Measurements from ENCODE around the gene TRAF4. TPM values are rescaled to one million over a fixed set of nuclear protein-coding genes. Genes with fewer than 3 reads are reported as not detected.

TRAF4 gene
- total and polyA plus RNA-seq, 4 donors: 10.7 to 24.6 (median 19.1) TPM

DNA sequence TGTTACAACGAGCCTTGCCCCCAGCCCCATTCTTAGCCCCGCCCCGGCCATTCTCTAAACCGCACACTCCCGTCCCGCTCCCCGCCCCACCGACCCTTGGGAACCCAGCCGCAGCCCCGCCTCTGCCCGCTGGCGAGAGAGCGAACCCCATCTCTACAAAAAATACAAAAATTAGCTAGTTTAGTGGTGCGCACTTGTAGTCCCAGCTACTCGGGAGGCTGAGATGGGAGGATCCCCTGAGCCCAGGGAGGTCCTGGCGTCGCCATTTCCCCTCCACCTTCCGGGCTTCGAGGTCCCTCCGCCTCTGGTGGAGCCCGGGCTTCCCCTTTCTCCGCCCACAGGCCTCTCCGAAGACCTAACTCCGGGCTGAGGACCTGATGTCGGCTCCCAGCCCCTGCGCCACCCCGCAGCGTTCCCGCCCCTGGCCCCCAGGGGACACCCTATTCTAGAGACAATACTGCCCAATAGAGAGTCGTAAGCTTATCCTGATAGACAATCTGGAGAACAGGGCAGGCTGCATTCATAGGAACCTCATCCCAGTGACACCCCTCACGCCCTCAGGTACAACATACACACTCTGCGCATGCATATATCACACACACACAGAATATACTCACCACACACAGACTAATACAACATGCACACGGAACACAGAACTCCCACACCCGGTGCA is 31.6 kb upstream of the TRAF4 start:
- no peaks in the 10 kb centered on the region for H3K4me1 ChIP-seq (ENCODE audit: control insufficient read depth in 1 of 2, insufficient read depth in 2 of 2, low read length in 2 of 2)
- no peaks in the 10 kb centered on the region for H3K27me3 ChIP-seq (ENCODE audit: control insufficient read depth in 1 of 2, insufficient read depth in 2 of 2, low read length in 1 of 2)
- DNase-seq: peak; percentile 78 to 84
- peaks cover 0 to 2% of the 10 kb centered on the region in 2 donors for H3K36me3 ChIP-seq (ENCODE audit: control insufficient read depth in 1 of 2, insufficient read depth in 2 of 2, low read length in 1 of 2)
- peak; percentile 10 for ATAC-seq (ENCODE audit: low FRiP score)
- H3K4me3 ChIP-seq (ENCODE audit: low read length in 2 of 2): no peak overlapping the region
- H3K27ac ChIP-seq (ENCODE audit: low read depth in 1 of 2, low read length in 2 of 2): no peak overlapping the region
- intact Hi-C loops (cut with DNase I): loop anchor here in 1 of 2 donors (5.0 kb wide), 1 partner anchor 50 kb away; the partner anchor contains the start of genes SDF2 and SUPT6H
- WGBS, 2 donors: 45 to 47% methylated on average over 34 of the region's 34 CpGs
- no peaks in the 10 kb centered on the region for H3K9me3 ChIP-seq (ENCODE audit: control insufficient read depth, low read length)

DNA sequence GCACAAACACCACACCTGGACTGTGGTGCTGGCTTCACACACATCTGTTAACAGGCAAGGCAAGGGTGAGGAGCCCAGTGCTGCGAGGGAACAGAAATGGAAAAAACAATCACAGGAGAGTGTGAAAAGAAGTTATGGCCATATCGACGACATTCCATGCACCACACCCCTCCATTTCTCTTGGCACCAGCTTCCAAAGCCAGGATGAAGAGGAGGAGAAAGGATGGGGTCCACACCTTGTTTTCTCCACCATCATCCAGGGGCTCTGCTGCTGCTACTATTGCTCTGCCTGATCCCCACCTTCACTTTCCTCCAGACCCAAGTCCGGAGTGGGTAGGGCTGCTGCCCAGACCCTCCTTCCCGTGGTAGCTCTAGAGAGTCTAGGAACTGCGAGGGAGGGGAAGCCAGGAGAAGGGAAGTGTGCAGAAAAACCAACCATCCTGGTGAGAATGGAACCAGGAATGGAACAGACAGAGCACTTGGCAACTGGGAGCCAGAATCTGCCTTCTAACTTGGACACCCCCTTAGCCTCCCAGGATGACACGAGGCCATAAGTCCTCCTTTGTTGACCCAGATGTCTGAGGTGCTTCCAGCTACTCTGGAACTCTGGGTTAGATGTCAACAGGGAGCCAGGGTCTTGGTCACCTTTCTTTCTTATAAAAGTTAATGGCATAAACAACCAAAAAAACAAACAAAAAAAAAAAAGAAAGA is 31.0 kb upstream of the TRAF4 start:
- whole genome bisulfite sequencing, 2 donors: 70% methylated on average over 7 of the region's 7 CpGs

GRCh38 chr17:28714281-28714680 is 29.5 kb upstream of the TRAF4 start:
- Histone ChIP-seq H3K27me3 (ENCODE audit: control insufficient read depth in 1 of 2, insufficient read depth in 2 of 2, low read length in 1 of 2) (no peaks in the 10 kb centered on the region), H3K4me3 (ENCODE audit: low read length in 2 of 2) (no peak overlapping the region), H3K9me3 (ENCODE audit: control insufficient read depth, low read length) (no peaks in the 10 kb centered on the region), H3K4me1 (ENCODE audit: control insufficient read depth in 1 of 2, insufficient read depth in 2 of 2, low read length in 2 of 2) (no peaks in the 10 kb centered on the region), H3K27ac (ENCODE audit: low read depth in 1 of 2, low read length in 2 of 2) (no peak overlapping the region), H3K36me3 (ENCODE audit: control insufficient read depth in 1 of 2, insufficient read depth in 2 of 2, low read length in 1 of 2) (peaks cover 0 to 2% of the 10 kb centered on the region in 2 donors)
- WGBS, 2 donors: 91 to 92% methylated on average over 3 of the region's 3 CpGs
- DNase-seq (no peak), ATAC-seq (ENCODE audit: low FRiP score) (no peak)
- intact Hi-C loops (cut with DNase I): loop anchor here in 1 of 2 donors (5.0 kb wide), 1 partner anchor 52 kb away; the partner anchor contains the start of genes SDF2 and SUPT6H

More for the DNA sequence above, 31.0 kb upstream of the TRAF4 start:
- DNase-seq: peak in 1 of 2 donors; percentile 18
- H3K27ac ChIP-seq (ENCODE audit: low read depth in 1 of 2, low read length in 2 of 2): no peak overlapping the region
- no peaks in the 10 kb centered on the region for H3K27me3 ChIP-seq (ENCODE audit: control insufficient read depth in 1 of 2, insufficient read depth in 2 of 2, low read length in 1 of 2)
- no peaks in the 10 kb centered on the region for H3K9me3 ChIP-seq (ENCODE audit: control insufficient read depth, low read length)
- peaks cover 0 to 2% of the 10 kb centered on the region in 2 donors for H3K36me3 ChIP-seq (ENCODE audit: control insufficient read depth in 1 of 2, insufficient read depth in 2 of 2, low read length in 1 of 2)
- no peak for ATAC-seq (ENCODE audit: low FRiP score)
- H3K4me3 ChIP-seq (ENCODE audit: low read length in 2 of 2): no peak overlapping the region
- intact Hi-C loops (cut with DNase I): loop anchor here in 1 of 2 donors (5.0 kb wide), 1 partner anchor 51 kb away; the partner anchor contains the start of genes SDF2 and SUPT6H
- H3K4me1 ChIP-seq (ENCODE audit: control insufficient read depth in 1 of 2, insufficient read depth in 2 of 2, low read length in 2 of 2): no peaks in the 10 kb centered on the region

GRCh38 chr17:28715217-28715616 is 28.6 kb upstream of the TRAF4 start:
- Histone ChIP-seq H3K4me1 (ENCODE audit: control insufficient read depth in 1 of 2, insufficient read depth in 2 of 2, low read length in 2 of 2) (no peaks in the 10 kb centered on the region), H3K4me3 (ENCODE audit: low read length in 2 of 2) (no peak overlapping the region), H3K9me3 (ENCODE audit: control insufficient read depth, low read length) (no peaks in the 10 kb centered on the region), H3K27me3 (ENCODE audit: control insufficient read depth in 1 of 2, insufficient read depth in 2 of 2, low read length in 1 of 2) (no peaks in the 10 kb centered on the region), H3K27ac (ENCODE audit: low read depth in 1 of 2, low read length in 2 of 2) (no peak overlapping the region), H3K36me3 (ENCODE audit: control insufficient read depth in 1 of 2, insufficient read depth in 2 of 2, low read length in 1 of 2) (peaks cover 0 to 2% of the 10 kb centered on the region in 2 donors)
- ATAC-seq (ENCODE audit: low FRiP score) (no peak), DNase-seq (no peak)
- WGBS, 2 donors: 87 to 88% methylated on average over 2 of the region's 2 CpGs
- intact Hi-C loops (cut with DNase I): no loop called here

- Histone ChIP-seq H3K36me3 (ENCODE audit: control insufficient read depth in 1 of 2, insufficient read depth in 2 of 2, low read length in 1 of 2) (peaks cover 0 to 2% of the 10 kb centered on the region in 2 donors), H3K4me3 (ENCODE audit: low read length in 2 of 2) (peak overlapping the region; percentile 79 to 81), H3K4me1 (ENCODE audit: control insufficient read depth in 1 of 2, insufficient read depth in 2 of 2, low read length in 2 of 2) (peaks cover 0 to 6% of the 10 kb centered on the region in 2 donors), H3K27ac (ENCODE audit: low read depth in 1 of 2, low read length in 2 of 2) (peak overlapping the region; percentile 77 to 87), H3K27me3 (ENCODE audit: control insufficient read depth in 1 of 2, insufficient read depth in 2 of 2, low read length in 1 of 2) (no peaks in the 10 kb centered on the region), H3K9me3 (ENCODE audit: control insufficient read depth, low read length) (no peaks in the 10 kb centered on the region)
- 1 to 4% methylated on average over 63 of the region's 63 CpGs for WGBS, 2 donors
- no peak for ATAC-seq (ENCODE audit: low FRiP score)
- intact Hi-C loops (cut with DNase I): no loop called here
- peak; percentile 74 to 85 for DNase-seq
Observed at GRCh38 chr17:28716740-28717577, 26.9 kb upstream of the TRAF4 start.

DNA sequence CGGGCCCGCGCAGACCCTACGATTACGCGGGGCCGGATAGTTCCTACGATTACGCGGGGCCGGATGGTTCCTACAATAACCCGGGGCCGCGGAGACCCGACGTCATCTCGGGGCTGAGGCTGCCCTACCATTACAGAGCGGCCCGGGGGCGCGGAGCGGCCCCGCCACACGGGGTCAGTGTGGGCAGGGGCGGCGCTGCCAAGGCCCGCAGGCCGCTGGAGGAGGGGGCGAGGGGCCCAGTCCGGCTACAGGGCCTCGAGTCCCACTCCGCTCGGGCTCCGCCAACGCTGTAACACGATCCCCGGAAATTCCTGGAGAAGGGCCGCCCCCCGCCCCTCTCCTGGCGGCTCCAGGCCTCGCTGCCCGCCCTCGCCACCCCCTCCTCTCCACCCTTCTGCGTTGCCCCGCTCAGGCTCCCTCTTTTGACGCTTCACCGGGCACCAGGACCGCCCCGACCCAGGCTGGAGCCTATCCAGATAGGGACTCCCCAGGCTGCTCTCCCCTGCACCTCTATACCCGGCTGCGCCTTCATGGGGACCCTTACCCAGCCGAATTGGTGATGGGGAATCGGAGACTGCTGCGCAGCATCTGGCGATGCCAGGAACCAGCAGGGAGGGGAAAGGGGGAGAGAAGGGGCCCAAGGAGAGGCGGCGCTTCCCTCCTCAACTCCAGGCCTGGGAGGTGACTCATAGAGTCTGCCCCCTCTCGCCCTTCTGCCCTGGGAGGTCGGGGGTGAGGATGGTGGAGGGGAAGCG is 26.1 kb upstream of the TRAF4 start, which contains the start of gene RAB34:
RAB34 (minus strand) TSS at position 291 of the 755 bp plus-strand sequence. CDS start 602 bp downstream, outside the sequence.
- intact Hi-C loops (cut with DNase I): no loop called here

GRCh38 chr17:28718333-28719020 is 25.3 kb upstream of the TRAF4 start:
- peaks cover 0 to 6% of the 10 kb centered on the region in 2 donors for H3K4me1 ChIP-seq (ENCODE audit: control insufficient read depth in 1 of 2, insufficient read depth in 2 of 2, low read length in 2 of 2)
- ATAC-seq (ENCODE audit: low FRiP score) (no peak), DNase-seq (no peak)
- no peaks in the 10 kb centered on the region for H3K9me3 ChIP-seq (ENCODE audit: control insufficient read depth, low read length)
- intact Hi-C loops (cut with DNase I): no loop called here
- peak overlapping the region; percentile 77 to 87 for H3K27ac ChIP-seq (ENCODE audit: low read depth in 1 of 2, low read length in 2 of 2)
- WGBS, 2 donors: 13 to 16% methylated on average over 18 of the region's 18 CpGs
- peaks cover 0 to 7% of the 10 kb centered on the region in 2 donors for H3K36me3 ChIP-seq (ENCODE audit: control insufficient read depth in 1 of 2, insufficient read depth in 2 of 2, low read length in 1 of 2)
- peak overlapping the region; percentile 11 to 81 for H3K4me3 ChIP-seq (ENCODE audit: low read length in 2 of 2)
- no peaks in the 10 kb centered on the region for H3K27me3 ChIP-seq (ENCODE audit: control insufficient read depth in 1 of 2, insufficient read depth in 2 of 2, low read length in 1 of 2)

More for the DNA sequence above, 26.1 kb upstream of the TRAF4 start, which contains the start of gene RAB34:
- H3K4me1 ChIP-seq (ENCODE audit: control insufficient read depth in 1 of 2, insufficient read depth in 2 of 2, low read length in 2 of 2): peaks cover 0 to 6% of the 10 kb centered on the region in 2 donors
- no peaks in the 10 kb centered on the region for H3K9me3 ChIP-seq (ENCODE audit: control insufficient read depth, low read length)
- peak within 1 kb of the TSS; percentile 77 to 87 for H3K27ac ChIP-seq (ENCODE audit: low read depth in 1 of 2, low read length in 2 of 2)
- peak within 1 kb of the TSS; percentile 79 to 81 for H3K4me3 ChIP-seq (ENCODE audit: low read length in 2 of 2)
- H3K27me3 ChIP-seq (ENCODE audit: control insufficient read depth in 1 of 2, insufficient read depth in 2 of 2, low read length in 1 of 2): no peaks in the 10 kb centered on the region
- WGBS, 2 donors: 1% methylated on average over 51 to 60 of the region's 60 CpGs
- DNase-seq: peak; percentile 89 to 94
- peaks cover 0 to 4% of the 10 kb centered on the region in 2 donors for H3K36me3 ChIP-seq (ENCODE audit: control insufficient read depth in 1 of 2, insufficient read depth in 2 of 2, low read length in 1 of 2)
- ATAC-seq (ENCODE audit: low FRiP score): peak; percentile 71

Measured in aorta (tissue), 5 donors.